ENCODE results near the gene RSAD2. TPM values are rescaled to one million over a fixed set of nuclear protein-coding genes. Genes with fewer than 3 reads are reported as not detected.

The RSAD2 gene
- total and polyA plus RNA-seq, 9 of the 15 experiments (the other 6 are each of a cell fraction or from before 2014, with no cell fraction given): 0.15 to 1.4 (median 0.28) TPM

- TF ChIP-seq ZNF239 (CRISPR knock-in tag; IDR thresholded peaks at IDR 0.05) (0 out of 2 replicates have a peak, but pooled peaks have one; percentile 26), FOXA3 (CRISPR knock-in tag; conservative IDR thresholded peaks at IDR 0.05 in 1 of 2, IDR thresholded peaks at IDR 0.05 in 1 of 2) (no peak), MEF2A (IDR thresholded peaks at IDR 0.05; ENCODE audit: control insufficient read depth, low read depth, low read length) (no peak), HMGXB4 (CRISPR knock-in tag; IDR thresholded peaks at IDR 0.05) (peak; percentile 34; the same call in 1 of the 2 replicates), DDX20 (tag; IDR thresholded peaks at IDR 0.05; ENCODE audit: low read depth) (no peak), HDAC1 (IDR thresholded peaks at IDR 0.05) (no peak), BRD4 (IDR thresholded peaks at IDR 0.05) (0 out of 2 replicates have a peak, but pooled peaks have one; percentile 44)
- TF ChIP-seq, protein P1, sequence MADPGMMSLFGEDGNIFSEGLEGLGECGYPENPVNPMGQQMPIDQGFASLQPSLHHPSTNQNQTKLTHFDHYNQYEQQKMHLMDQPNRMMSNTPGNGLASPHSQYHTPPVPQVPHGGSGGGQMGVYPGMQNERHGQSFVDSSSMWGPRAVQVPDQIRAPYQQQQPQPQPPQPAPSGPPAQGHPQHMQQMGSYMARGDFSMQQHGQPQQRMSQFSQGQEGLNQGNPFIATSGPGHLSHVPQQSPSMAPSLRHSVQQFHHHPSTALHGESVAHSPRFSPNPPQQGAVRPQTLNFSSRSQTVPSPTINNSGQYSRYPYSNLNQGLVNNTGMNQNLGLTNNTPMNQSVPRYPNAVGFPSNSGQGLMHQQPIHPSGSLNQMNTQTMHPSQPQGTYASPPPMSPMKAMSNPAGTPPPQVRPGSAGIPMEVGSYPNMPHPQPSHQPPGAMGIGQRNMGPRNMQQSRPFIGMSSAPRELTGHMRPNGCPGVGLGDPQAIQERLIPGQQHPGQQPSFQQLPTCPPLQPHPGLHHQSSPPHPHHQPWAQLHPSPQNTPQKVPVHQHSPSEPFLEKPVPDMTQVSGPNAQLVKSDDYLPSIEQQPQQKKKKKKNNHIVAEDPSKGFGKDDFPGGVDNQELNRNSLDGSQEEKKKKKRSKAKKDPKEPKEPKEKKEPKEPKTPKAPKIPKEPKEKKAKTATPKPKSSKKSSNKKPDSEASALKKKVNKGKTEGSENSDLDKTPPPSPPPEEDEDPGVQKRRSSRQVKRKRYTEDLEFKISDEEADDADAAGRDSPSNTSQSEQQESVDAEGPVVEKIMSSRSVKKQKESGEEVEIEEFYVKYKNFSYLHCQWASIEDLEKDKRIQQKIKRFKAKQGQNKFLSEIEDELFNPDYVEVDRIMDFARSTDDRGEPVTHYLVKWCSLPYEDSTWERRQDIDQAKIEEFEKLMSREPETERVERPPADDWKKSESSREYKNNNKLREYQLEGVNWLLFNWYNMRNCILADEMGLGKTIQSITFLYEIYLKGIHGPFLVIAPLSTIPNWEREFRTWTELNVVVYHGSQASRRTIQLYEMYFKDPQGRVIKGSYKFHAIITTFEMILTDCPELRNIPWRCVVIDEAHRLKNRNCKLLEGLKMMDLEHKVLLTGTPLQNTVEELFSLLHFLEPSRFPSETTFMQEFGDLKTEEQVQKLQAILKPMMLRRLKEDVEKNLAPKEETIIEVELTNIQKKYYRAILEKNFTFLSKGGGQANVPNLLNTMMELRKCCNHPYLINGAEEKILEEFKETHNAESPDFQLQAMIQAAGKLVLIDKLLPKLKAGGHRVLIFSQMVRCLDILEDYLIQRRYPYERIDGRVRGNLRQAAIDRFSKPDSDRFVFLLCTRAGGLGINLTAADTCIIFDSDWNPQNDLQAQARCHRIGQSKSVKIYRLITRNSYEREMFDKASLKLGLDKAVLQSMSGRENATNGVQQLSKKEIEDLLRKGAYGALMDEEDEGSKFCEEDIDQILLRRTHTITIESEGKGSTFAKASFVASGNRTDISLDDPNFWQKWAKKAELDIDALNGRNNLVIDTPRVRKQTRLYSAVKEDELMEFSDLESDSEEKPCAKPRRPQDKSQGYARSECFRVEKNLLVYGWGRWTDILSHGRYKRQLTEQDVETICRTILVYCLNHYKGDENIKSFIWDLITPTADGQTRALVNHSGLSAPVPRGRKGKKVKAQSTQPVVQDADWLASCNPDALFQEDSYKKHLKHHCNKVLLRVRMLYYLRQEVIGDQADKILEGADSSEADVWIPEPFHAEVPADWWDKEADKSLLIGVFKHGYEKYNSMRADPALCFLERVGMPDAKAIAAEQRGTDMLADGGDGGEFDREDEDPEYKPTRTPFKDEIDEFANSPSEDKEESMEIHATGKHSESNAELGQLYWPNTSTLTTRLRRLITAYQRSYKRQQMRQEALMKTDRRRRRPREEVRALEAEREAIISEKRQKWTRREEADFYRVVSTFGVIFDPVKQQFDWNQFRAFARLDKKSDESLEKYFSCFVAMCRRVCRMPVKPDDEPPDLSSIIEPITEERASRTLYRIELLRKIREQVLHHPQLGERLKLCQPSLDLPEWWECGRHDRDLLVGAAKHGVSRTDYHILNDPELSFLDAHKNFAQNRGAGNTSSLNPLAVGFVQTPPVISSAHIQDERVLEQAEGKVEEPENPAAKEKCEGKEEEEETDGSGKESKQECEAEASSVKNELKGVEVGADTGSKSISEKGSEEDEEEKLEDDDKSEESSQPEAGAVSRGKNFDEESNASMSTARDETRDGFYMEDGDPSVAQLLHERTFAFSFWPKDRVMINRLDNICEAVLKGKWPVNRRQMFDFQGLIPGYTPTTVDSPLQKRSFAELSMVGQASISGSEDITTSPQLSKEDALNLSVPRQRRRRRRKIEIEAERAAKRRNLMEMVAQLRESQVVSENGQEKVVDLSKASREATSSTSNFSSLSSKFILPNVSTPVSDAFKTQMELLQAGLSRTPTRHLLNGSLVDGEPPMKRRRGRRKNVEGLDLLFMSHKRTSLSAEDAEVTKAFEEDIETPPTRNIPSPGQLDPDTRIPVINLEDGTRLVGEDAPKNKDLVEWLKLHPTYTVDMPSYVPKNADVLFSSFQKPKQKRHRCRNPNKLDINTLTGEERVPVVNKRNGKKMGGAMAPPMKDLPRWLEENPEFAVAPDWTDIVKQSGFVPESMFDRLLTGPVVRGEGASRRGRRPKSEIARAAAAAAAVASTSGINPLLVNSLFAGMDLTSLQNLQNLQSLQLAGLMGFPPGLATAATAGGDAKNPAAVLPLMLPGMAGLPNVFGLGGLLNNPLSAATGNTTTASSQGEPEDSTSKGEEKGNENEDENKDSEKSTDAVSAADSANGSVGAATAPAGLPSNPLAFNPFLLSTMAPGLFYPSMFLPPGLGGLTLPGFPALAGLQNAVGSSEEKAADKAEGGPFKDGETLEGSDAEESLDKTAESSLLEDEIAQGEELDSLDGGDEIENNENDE (IDR thresholded peaks at IDR 0.05; ENCODE audit: low read depth, low read length): no peak
These were observed 12.0 kb upstream of the RSAD2 start, which contains the start of gene CMPK2 (continued) for GRCh38 chr2:6865346-6866274.
